Esophagus squamous epithelium (tissue), 4 donors: ENCODE measurements around the gene AUTS2.

Source experiments
- CTCF ChIP-seq, 6 experiments: fragments of 450-650 bp in 4 of 6; fragments of 200-600 bp in 2 of 6; sonication (generic) in 2 of 6; IDR thresholded peaks; one replicate each; pipeline ENCODE4 v1.5.1; 2016 to 2019; ENCODE audit warnings: antibody characterized with exemption in 6 of 6, mild to moderate bottlenecking in 4 of 6, moderate library complexity in 4 of 6
- POLR2A ChIP-seq, 4 donors: fragments of 450-650 bp; IDR thresholded peaks; one replicate each; pipeline ENCODE4 v1.6.1; 2017; ENCODE audit warnings: antibody characterized with exemption in 4 of 4, mild to moderate bottlenecking in 4 of 4, moderate library complexity in 3 of 4

- peak; percentile 9 to 51 (median 24) for TF ChIP-seq CTCF (IDR thresholded peaks at IDR 0.05)
- no peak for TF ChIP-seq POLR2A (IDR thresholded peaks at IDR 0.05)
Observed at GRCh38 chr7:70040970-70041766, 442.9 kb downstream of the AUTS2 start.
